Activated T-cell treated with anti-CD3 and anti-CD28 coated beads, Interleukin-2, amount 50 U/mL, for 4 hours (primary cell): Measurements from ENCODE around the gene FYB1. TPM values are rescaled to one million over a fixed set of nuclear protein-coding genes. Genes with fewer than 3 reads are reported as not detected.
A peak's percentile ranks its signal among the peaks of the same experiment; 100 is the strongest.

Experiments
- ATAC-seq, 2 donors: fragments of 200-7000 bp; cut with Tn5 transposase; one replicate each; pipeline ENCODE4 v1.10.0; 2021
- DNase-seq: peaks from one replicate; pipeline ENCODE4 v3.0.0-alpha.2; 2020
- H3K27me3 Mint-ChIP-seq: one replicate; pipeline ENCODE4 v1.8.0; 2021; ENCODE audit warnings: low read depth, mixed read lengths
- H3K36me3 Mint-ChIP-seq: one replicate; pipeline ENCODE4 v1.8.0; 2022; ENCODE audit warnings: mixed read lengths; ENCODE audit not compliant: insufficient read depth
- H3K4me1 Mint-ChIP-seq: one replicate; pipeline ENCODE4 v1.8.0; 2021; ENCODE audit warnings: low read depth, mixed read lengths
- H3K4me3 Mint-ChIP-seq: one replicate; pipeline ENCODE4 v1.8.0; 2021; ENCODE audit warnings: mild to moderate bottlenecking, moderate library complexity, mixed read lengths
- H3K9me3 Mint-ChIP-seq: one replicate; pipeline ENCODE4 v1.8.0; 2021; ENCODE audit warnings: mixed read lengths
- total RNA-seq, 3 donors: library from RNA; stranded (reverse); gene quantifications; one replicate each; pipeline ENCODE4 v1.2.1, GENCODE V29; 2021

FYB1 gene
- total RNA-seq, 3 donors from 2014 or later: 33.4 to 39.0 (median 37.9) TPM

DNA sequence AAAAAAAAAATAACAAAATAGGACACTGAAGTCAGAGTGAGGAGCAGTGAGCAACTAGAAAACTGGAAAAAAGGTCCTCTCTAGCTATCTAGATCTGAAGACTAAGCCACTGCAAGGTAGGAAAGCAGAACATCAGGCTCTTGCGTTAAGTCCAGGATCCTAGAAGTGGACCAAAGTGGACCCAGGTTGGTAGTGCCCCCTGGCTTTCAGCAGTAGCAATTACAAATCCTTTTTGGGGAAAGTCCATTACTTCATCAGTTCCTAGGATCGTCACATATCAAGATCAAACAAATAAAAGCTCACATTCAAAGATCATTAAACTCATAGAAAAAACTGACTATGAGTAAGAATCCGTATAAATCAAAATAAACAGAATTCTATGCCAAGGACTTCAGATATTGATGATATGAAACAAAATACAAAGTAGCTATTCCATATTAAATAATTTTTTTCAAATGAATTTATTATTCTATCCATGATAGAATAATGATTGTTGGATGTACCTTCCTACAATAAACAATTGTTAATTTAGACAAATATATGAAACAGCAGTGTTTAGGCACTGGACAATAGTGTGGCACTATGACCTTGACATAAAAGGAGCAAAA lies 138.7 kb downstream of the FYB1 start:
- H3K4me1 Mint-ChIP-seq: peaks cover 15% of the 10 kb centered on the region
- peaks cover 8% of the 10 kb centered on the region for H3K9me3 Mint-ChIP-seq
- DNase-seq (no peak), ATAC-seq (no peak)
- peaks cover 44% of the 10 kb centered on the region for H3K27me3 Mint-ChIP-seq
- no peak overlapping the region for H3K4me3 Mint-ChIP-seq
- H3K36me3 Mint-ChIP-seq: no peaks in the 10 kb centered on the region

- Mint-ChIP-seq H3K4me1 (peaks cover 19% of the 10 kb centered on the region), H3K36me3 (no peaks in the 10 kb centered on the region), H3K27me3 (peaks cover 44% of the 10 kb centered on the region), H3K4me3 (no peak overlapping the region), H3K9me3 (peaks cover 8% of the 10 kb centered on the region)
- no peak for DNase-seq
- ATAC-seq: no peak
Measured at GRCh38 chr5:39080168-39080567, 139.2 kb downstream of the FYB1 start.

DNA sequence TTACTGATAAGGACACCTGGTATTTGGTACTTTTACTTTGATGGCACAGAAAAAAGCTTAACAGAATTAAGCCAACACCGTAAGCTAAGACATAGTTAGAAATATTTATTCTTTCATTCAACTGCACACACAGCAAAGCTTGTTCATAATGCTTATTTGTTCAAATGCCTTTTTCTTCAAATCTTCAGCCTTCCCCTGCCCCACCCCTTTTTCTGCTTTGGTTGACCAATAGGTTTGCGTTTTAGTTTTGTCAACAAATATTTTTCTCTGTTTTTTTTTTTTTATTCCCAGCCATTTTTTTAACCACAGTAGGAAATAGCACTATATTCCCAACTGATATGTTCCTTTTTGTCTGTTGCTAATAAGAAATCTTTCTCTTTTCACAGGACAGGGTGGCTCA lies 140.2 kb downstream of the FYB1 start:
- DNase-seq (no peak), ATAC-seq (no peak)
- H3K4me3 Mint-ChIP-seq: no peak overlapping the region
- H3K36me3 Mint-ChIP-seq: no peaks in the 10 kb centered on the region
- peaks cover 19% of the 10 kb centered on the region for H3K4me1 Mint-ChIP-seq
- H3K9me3 Mint-ChIP-seq: peaks cover 8% of the 10 kb centered on the region
- peaks cover 44% of the 10 kb centered on the region for H3K27me3 Mint-ChIP-seq

DNA sequence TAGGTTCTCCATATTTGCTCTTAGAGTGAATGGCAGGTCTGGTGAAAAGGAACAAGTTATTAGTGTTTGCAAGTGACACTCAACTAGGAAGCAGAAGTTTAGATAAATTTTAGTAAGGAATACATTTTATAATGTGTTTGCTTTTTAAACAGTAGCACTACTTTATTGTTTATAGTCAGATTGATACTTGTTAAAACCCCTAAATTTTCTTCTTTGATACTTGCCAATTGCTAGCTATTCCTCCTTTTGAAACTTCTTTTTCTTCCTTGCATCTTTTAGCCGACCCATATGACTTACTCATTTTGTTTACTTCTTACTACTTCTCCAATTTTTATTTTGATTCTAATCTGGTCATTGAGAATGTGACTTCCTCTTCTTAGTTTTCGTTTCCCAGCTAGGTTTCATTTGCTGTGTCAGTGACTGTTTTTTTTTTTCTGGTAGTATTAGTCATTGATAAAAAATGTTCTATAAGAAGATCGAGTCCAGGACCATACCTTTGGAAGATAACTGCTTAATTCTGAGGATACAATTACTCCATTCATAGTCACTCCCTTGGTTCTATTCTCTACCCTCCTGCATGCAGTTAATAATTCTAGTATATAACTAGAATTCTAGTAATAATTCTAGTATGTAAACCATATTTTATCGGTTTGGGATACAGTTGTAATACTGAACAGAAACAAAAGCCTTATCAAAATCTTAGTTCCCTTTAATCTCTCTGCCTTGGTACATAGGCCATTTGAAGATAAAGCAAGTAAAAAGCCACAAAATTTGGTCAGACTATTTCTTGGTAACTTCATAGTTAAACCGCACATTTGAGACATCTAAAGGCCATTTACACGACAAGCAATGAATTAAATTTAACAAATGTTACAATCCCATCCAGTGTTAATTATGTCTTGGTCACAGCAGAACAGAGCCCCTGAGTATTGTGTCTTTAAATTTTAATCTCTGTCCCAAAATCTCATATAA lies 142.3 kb downstream of the FYB1 start:
- Mint-ChIP-seq H3K9me3 (no peaks in the 10 kb centered on the region), H3K36me3 (no peaks in the 10 kb centered on the region), H3K4me1 (peaks cover 21% of the 10 kb centered on the region), H3K27me3 (peaks cover 34% of the 10 kb centered on the region), H3K4me3 (no peak overlapping the region)
- DNase-seq (no peak), ATAC-seq (no peak)

DNA sequence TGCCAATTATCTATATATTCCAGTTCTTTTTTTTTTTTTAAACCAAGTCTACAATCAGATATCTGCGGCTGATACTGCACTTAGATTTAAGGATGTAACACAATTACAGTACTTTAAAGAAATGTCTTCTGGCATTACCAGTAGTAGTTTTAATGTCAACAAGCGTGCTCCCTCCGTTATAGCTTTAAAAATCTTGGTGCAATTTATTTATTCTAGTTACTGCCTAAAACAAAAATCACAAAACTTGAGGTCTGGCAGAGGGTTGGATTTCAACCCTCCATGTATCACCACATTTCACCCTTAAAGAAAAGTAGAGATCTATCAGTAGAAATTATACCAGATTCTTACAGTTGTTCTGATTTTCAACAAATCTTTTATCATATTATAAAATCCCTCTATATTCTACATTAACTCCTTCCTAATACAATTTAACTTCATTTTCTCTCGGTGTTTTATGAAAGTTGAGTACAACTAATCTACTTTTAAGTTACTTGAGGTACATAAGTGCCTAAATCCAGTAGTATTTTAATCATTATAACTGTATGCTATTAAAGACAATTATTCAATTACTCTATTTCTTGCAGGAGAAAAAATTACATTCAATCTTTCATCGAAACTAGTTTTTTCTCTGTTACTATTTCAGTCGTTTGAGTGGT lies 143.1 kb downstream of the FYB1 start:
- Mint-ChIP-seq H3K27me3 (peaks cover 28% of the 10 kb centered on the region), H3K9me3 (no peaks in the 10 kb centered on the region), H3K4me3 (no peak overlapping the region), H3K4me1 (peaks cover 29% of the 10 kb centered on the region), H3K36me3 (no peaks in the 10 kb centered on the region)
- ATAC-seq (no peak), DNase-seq (no peak)

DNA sequence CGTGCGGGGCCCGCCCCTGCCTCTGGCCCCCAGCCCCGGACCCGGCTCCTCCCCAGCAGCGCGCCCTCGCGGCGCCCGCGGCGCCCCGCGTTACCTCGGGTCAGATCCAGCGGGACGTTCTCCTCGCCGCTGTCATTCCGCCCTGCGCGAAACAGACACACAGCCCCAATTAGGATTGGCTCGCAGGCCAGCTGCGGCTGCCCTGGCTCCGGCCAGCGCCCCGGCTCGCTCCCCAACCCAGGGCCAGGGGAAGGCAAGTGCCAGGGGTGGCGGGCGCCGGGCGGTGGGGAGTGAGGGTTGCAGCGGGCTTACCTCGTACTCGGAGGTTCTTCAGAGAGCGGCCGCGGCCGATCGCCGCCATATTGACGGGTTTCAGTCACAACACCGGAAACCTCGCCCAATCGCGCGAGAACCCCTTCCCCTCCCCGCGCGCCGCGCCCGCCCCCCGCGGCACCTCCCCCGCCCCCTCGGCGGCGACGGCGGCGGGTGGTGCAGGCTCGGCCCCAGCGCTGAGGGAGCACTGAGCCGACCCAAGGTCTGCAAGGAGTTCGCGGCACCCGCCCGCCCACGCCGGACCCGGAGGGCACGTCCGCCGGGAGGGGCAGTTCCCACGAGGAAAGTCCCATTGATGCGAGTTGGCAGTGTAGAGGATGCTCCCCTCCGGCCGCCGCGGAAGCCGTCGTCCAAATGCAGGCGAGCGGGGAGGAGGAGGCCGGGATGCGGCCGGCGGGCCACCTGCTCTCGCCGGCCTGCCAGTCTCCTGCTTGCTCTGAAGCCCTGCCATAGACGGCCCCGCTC lies 145.1 kb downstream of the FYB1 start, which contains the start of gene RICTOR:
Gene RICTOR, minus strand, starts transcription at position 383 of the 798 bp plus-strand sequence. Its CDS starts 22 bp downstream, at position 361.
- peaks cover 3% of the 10 kb centered on the region for H3K36me3 Mint-ChIP-seq
- DNase-seq: peak; percentile 89
- peaks cover 40% of the 10 kb centered on the region for H3K4me1 Mint-ChIP-seq
- H3K27me3 Mint-ChIP-seq: peaks cover 20% of the 10 kb centered on the region
- ATAC-seq: peak; percentile 87 to 88
- no peaks in the 10 kb centered on the region for H3K9me3 Mint-ChIP-seq
- peak within 1 kb of the TSS; percentile 95 for H3K4me3 Mint-ChIP-seq

DNA sequence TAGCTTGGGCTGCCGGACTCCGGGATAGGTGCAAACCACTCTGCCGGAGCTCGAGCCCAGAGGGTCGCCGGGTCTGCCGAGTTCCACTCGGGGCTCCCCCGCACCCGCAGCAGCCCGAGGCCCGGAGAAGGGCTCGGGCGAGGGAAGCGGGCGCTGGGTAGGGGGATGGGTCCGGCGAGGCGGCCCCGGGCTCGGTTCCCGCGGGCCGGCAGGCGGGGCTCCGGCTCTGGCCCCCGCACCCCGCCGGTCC lies 145.7 kb downstream of the FYB1 start:
- peak in 1 of 2 donors; percentile 51 for ATAC-seq
- Mint-ChIP-seq H3K4me1 (peaks cover 43% of the 10 kb centered on the region), H3K4me3 (peak overlapping the region; percentile 95), H3K36me3 (peaks cover 6% of the 10 kb centered on the region), H3K27me3 (peaks cover 16% of the 10 kb centered on the region), H3K9me3 (no peaks in the 10 kb centered on the region)
- no peak for DNase-seq

DNA sequence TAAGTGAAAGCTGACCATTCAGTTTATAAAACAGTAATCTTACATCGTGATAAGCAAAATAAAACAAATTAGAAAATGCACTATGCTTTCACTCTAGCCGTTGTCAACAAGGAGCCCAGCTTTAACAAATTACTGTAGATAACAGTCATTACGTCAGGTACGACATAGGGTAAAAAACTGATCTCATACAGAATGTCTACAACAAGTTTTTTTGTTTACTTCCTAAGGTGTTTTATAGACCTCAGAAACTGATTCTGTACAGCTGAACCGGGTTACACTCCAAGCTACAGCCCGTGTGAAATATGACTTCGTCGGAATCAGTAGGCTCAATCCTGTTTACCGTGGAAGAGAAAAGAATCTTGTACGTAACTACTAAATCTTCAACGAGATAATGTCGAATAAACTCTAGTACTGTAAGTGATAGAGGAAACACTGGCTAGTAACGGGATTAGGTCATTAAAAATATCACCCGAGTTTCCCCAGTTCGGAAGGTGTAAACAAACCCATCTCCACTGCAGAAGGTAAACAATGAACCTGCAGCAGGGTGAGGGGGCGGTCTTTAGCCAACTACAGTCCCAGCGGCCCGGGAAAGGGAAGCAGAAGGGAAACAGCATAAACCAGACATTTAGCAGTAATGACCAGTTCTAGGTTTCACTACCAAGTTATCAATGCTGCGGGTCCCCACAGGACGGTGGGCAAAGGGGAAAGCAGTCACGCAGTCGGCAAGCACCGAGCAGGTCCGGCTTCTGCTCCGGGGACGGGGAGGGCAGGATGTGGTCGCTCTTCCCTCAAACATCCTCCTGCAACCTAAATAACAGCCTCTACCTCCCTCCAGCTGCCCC lies 146.2 kb downstream of the FYB1 start:
- DNase-seq (peak; percentile 15), ATAC-seq (peak; percentile 29 to 32)
- Mint-ChIP-seq H3K27me3 (peaks cover 13% of the 10 kb centered on the region), H3K36me3 (peaks cover 12% of the 10 kb centered on the region), H3K4me3 (peak overlapping the region; percentile 95), H3K4me1 (peaks cover 46% of the 10 kb centered on the region), H3K9me3 (no peaks in the 10 kb centered on the region)

- Mint-ChIP-seq H3K36me3 (peaks cover 38% of the 10 kb centered on the region), H3K4me3 (no peak overlapping the region), H3K9me3 (peaks cover 16% of the 10 kb centered on the region), H3K27me3 (no peaks in the 10 kb centered on the region), H3K4me1 (peaks cover 55% of the 10 kb centered on the region)
- DNase-seq (no peak), ATAC-seq (no peak)
Measured at GRCh38 chr5:39068099-39068498, 151.3 kb downstream of the FYB1 start.

DNA sequence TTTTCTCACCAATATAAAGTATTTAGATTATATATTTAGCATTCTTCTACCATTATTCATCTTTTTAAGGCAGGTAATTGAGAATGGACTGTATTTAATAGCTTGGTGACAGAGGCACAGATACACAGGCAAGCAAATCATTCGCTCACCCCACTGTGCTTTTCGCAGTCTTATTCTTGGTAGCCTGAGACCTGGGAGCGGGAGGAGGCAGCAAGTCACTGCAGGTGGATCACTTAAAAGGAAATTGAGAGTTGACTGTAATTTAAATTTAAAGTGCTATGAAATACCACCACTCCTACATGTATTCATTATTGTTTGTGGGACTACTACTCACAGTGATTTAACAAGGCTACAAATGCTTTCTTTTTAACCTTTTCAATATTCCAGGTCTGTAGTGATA lies 154.9 kb downstream of the FYB1 start:
- ATAC-seq (peak; percentile 19 to 20), DNase-seq (no peak)
- Mint-ChIP-seq H3K36me3 (peaks cover 36% of the 10 kb centered on the region), H3K9me3 (peaks cover 16% of the 10 kb centered on the region), H3K4me3 (no peak overlapping the region), H3K27me3 (no peaks in the 10 kb centered on the region), H3K4me1 (peaks cover 66% of the 10 kb centered on the region)

DNA sequence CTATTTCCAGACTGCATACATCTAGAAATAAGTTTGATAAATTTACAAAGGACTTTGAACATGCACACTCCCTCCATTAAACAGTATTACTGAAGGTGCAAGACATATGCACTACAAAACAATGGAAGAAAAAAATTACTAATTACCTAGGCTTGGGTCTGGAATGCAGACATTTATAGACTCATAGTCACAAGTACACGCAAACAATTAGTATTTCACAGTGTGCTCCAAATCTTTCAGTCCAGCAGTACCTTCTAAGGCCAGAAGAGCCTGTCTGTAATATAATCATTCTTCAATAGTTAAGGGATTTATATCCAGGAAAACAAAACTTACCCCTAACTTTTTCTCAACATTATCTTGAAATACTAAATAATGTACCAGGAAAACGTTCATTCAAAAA lies 156.3 kb downstream of the FYB1 start:
- Mint-ChIP-seq H3K4me1 (peaks cover 72% of the 10 kb centered on the region), H3K27me3 (no peaks in the 10 kb centered on the region), H3K36me3 (peaks cover 26% of the 10 kb centered on the region), H3K9me3 (peaks cover 16% of the 10 kb centered on the region), H3K4me3 (no peak overlapping the region)
- ATAC-seq (no peak), DNase-seq (no peak)

DNA sequence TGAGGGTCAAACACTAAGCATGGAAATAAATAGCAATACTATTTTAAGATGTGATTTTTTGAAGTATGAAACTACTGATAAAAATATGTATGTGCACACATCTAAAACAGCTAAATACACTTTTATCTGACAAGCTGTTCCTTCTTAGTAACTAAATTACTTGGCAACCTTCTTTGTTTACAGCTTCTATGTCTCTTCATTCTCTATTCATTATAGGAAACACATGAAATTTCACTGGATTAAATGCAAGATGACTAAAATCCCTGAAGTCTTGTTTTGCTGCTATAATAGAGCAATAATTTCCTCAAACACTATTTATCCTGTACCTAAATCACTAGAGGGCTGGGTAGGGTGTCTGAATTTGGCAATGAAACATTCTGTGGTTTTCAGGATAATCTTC lies 156.8 kb downstream of the FYB1 start:
- ATAC-seq: peak in 1 of 2 donors; percentile 11
- peaks cover 14% of the 10 kb centered on the region for H3K9me3 Mint-ChIP-seq
- no peak overlapping the region for H3K4me3 Mint-ChIP-seq
- peaks cover 72% of the 10 kb centered on the region for H3K4me1 Mint-ChIP-seq
- no peaks in the 10 kb centered on the region for H3K27me3 Mint-ChIP-seq
- H3K36me3 Mint-ChIP-seq: peaks cover 22% of the 10 kb centered on the region
- no peak for DNase-seq

DNA sequence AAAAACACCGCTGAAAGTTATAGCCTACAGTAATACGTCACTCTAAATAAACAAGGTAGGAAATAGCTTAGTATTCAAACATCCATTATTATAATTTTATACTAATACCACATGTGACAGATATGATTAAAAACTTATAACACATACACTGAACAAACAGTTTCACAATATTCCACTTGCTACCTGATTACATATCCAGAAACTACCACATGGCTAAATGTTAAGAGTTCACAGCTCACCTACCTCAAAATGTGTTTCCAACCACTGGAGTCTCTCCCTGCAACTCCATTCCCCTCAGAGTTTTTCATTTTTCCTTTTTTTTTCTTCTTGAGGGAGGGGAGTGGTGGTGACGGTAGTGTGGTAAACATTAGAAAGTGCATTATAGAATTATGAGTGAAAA lies 157.3 kb downstream of the FYB1 start:
- DNase-seq (no peak), ATAC-seq (no peak)
- no peaks in the 10 kb centered on the region for H3K27me3 Mint-ChIP-seq
- H3K9me3 Mint-ChIP-seq: peaks cover 11% of the 10 kb centered on the region
- peaks cover 72% of the 10 kb centered on the region for H3K4me1 Mint-ChIP-seq
- H3K36me3 Mint-ChIP-seq: peaks cover 18% of the 10 kb centered on the region
- H3K4me3 Mint-ChIP-seq: no peak overlapping the region
